Suppressor macrophage (primary cell): ENCODE data around the gene GHDC.
"Not testable (repeated sequence)": the region's sequence is repeated elsewhere in the genome, so short reads cannot be mapped to it uniquely, and the experiment has no call there.

Source experiments
- DNase-seq, 4 experiments: peaks; one replicate each; pipeline ENCODE4 v3.0.0-alpha.2; 2020 to 2022
- total RNA-seq, 17 experiments: gene quantifications; one replicate each; lab custom pipeline; 2026; ENCODE audit warnings: mixed read lengths in 6 of 17, inconsistent platforms in 3 of 17; lab: John Stamatoyannopoulos, UW

The GHDC gene, protein sequence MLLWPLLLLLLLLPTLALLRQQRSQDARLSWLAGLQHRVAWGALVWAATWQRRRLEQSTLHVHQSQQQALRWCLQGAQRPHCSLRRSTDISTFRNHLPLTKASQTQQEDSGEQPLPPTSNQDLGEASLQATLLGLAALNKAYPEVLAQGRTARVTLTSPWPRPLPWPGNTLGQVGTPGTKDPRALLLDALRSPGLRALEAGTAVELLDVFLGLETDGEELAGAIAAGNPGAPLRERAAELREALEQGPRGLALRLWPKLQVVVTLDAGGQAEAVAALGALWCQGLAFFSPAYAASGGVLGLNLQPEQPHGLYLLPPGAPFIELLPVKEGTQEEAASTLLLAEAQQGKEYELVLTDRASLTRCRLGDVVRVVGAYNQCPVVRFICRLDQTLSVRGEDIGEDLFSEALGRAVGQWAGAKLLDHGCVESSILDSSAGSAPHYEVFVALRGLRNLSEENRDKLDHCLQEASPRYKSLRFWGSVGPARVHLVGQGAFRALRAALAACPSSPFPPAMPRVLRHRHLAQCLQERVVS
- 14.9 to 45.9 (median 25.5) reads per million in 17 experiments for total RNA-seq

DNA sequence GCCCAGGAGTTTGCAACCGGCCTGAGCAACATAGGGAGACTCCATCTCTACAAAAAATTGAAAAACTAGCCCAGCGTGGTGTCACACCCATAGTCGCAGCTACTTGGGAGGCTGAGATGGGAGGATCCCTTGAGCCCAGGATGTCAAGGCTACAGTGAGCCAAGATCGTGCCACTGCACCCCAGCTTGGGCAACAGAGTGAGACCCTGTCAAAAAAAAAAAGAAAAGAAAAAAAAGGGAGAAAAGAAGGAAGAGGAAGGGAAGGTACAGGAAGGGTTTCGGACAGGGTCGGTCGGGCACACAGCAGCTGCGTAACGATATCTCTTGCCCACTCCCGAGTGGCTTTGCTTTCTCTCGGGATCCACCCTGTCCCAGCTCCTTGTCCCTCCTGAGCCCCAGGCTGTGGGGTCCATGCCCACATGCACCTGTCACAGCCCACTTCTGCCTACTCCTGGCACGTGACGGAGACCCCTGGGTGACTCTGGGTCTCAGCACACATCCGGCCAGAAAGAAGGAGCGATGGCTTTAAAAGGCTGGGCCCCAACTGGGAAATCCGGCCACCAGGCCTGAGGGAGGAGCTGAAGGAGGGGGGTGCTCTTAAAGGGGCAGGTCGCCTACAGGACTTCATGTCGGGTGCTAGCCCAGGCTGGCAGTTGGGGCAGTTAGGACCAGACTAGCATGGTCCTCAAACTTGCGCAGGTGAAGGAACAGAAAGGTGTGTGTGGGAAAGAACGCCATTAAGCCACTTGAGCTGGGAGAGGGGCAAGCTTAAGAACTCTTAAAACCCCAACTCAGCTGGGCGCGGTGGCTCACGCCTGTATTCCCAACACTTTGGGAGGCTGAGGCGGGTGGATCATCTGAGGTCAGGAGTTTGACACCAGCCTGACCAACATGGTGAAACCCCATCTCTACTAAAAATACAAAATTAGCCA, at the start of gene GHDC:
TSS of gene GHDC (minus strand) at position 526 of the 931 bp plus-strand sequence. CDS start 913 bp downstream, outside the sequence.
- DNase-seq: peak; percentile 85 to 92 (median 88)

DNA sequence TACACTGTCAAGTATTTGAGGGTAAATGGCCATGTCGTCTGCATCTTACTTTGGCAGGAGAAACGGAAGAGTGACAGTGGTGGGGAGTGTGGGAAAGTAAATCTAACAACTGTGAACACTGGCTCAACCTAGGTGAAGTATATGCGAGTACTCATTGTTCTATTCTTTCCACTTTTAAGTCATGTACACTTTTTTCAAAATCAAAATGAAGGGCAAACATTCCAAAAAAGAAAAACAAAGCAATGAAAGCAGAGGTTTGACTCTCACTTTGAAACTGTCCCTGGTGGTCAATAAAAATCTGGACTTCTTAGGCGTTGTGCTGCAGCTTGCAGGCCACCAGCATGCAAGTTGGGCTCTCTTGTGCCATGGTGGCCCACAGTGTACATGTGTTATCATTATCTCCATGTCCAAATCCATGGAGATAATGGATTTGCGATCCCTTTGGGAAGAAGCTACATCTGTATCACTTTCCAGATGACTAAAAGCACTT, 49.2 kb upstream of the GHDC start:
- no peak for DNase-seq

DNA sequence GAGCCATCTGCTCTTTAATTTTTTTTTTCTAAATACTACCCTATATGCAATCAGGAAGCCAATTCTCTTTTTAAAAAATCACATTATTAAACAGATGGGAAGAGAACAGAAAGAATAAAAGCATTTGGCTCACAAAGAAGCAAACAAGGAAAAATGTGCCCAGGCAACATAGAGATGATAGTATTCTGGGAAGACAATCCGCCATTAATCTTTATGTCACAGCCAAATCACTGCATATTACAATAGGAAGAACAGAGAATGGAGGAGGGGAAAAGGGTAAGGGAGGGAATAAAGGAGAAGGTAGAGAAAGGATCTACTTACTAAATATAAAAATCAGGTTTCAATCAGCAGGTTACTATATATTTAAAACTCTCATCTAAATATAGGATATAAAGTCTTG, 47.6 kb upstream of the GHDC start:
- no peak for DNase-seq

DNA sequence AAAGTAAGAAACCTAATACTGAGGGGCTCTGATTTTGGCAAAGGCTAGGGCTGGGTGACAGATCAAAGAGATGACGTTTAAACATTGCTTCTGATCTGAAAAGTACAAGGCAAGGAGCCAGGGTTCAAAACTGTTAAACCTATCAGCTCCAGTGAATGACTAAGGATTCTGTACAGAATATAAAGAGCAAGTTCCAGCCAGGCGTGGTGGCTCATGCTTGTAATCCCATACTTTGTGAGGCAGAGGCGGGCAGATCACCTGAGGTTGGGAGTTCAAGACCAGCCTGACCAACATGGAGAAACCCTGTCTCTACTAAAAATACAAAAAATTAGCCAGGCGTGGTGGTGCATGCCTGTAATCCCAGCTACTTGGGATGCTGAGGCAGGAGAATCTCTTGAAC, 46.6 kb upstream of the GHDC start:
- not testable (repeated sequence) for DNase-seq

DNA sequence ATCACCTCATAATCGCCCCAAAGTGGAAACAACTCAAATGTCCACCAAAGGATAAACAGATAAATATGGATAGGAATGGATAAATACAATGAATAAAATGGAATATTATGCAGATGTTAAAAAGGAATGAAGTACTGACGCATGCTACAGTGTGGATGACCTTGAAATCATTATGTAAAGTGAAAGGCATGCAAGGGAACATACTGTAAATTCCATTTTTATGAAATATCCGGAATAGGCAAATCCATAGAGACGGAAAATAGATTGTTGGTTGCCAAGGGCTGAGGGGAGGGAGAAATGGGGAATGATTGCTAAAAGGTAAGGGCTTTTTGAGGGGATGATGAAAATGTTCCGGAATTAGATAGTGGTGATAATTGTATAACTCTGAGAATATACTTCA, 45.9 kb upstream of the GHDC start:
- no peak for DNase-seq

DNA sequence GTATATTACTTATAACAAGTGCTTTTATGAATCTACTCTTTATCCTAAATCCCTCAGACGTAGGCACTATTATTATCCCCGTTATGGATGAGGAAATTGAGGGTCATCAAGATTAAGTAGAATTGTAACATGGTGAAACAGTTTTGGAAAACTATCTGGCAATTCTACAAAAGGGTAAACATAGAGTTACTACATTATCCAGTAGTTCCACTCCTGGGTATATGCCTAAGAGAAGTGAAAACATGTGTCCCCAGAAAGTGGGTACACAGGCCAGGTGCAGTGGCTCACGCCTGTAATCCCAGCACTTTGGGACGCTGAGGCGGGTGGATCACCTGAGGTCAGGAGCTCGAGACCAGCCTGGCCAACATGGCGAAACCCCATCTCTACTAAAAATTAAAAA, 45.3 kb upstream of the GHDC start:
- DNase-seq: not testable (repeated sequence)

DNA sequence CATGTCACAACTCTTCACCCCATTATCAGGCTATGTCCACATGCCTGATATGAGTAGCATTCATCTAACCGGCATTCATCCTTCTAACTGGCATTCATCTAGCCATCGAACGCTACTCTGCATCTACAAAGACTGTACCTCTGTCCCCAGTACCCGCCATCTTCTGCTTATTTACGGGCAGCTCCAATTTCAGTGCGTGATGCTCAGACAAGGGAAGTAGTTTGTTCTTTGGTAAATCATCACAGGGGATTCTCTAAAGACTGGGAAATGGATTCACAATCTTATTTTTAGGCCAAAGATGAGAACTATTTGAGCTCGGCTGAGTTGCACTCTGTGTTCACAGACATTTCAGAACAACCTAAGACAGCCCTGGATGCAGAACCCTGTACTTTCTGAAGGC, 42.5 kb upstream of the GHDC start:
- DNase-seq: no peak

DNA sequence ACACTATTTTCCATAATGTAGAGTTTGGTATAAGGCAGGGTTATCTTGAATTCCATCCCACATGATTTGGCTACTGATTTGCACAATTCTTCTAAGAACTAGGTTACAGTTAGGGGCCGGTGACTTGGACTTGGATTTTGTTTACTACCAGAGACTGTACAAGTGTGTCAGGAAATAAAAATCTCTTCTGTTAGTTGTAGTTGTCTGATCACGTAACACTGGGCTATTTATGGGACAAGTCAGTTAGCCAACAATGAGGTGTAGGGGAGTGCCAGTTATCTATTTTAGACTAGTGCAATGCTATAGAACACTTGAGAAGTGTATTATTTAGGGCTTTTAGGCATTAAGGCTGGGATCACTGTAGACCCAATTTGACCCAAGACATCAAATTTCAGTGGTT, 39.7 kb upstream of the GHDC start:
- DNase-seq: no peak

DNA sequence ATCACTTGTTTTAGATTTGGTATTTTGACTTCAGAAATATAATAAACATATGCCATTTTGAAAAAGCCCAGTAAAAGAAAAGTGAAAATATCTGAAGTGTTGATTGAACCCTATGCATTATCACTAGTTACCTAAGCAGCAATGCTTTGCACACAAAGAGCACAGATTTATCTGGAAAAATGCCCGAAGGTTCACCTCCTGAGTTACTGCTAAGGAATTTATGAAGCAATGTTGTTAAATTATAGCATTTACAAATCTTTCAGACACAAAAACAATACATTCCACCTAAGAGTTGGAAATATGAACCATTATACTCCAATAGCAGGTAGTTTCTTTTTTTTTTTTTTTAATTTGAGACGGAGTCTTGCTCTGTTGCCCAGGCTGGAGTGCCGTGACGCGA, 38.9 kb upstream of the GHDC start:
- DNase-seq: no peak

DNA sequence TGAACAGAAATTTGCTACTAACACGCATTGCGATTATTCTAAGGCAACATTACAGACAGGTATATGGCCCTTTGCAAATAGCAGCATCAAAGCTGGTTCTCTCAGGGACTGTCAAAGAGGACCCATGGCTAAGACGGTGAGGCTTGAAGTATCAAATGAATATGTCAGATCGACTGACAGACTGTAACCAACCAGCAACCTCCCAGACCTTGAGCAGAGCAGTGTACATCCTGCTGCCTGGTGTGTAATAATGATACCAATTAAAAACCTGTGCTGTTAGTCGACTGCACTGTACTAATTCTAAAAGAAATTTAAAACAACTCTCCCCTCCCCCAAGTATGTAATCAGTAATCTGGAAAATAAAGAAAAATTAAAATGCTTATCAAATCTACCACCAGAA, 35.9 kb upstream of the GHDC start:
- no peak for DNase-seq

DNA sequence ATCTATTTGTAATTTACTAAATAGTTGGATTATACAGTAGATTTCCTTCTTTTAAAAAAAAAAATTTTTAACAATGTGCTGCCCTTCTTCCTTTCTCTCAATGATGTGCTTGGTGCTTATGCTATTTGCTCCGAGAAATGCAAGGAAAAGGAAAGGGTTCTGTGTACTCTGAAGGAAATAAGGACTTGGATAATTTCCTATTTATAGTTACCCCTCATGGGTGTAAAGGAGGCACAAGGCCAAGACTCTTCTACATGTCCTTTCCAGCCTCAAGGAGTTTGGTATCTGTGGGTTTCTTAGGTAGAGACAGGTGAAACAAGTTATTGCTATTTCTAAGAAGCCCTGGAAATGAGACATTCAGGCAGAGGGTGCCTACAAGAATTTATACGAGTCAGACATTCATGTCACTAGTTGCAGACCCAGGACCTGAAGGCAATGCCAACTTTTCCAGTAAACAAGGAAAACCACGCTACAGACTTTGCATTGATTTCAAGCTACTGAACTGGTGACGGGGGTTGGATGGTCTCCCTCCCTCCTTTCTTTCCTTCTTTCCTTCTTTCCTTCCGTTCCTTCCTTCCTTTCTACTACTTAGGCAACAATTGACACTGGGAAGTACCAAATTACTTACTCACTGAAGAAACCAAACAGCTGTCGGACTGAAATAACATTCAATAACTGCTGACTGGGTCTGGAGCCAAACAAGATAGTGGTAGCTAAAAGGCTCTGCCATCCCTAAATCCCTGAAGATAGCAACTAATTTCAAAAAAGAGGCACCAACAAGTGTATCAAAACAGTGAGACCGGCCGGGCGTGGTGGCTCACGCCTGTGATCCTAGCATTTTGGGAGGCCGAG, 33.8 kb upstream of the GHDC start:
- no peak for DNase-seq

DNA sequence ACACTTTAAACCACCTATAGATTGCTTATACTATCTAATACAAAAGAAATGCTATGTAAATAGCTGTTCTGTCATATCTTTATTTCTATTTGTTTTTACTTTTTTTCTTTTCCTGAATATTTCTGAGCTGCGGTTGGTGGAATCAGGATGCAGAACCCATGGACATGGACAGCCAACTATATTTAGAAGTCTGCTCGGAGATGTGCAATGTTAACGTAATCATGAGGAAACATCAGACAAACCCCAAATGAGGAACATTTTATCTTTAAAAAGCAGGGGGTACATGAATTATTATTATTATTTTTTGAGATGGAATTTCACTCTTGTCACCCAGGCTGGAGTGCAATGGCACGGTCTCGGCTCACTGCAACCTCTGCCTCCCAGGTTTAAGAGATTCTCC, 31.4 kb upstream of the GHDC start:
- DNase-seq: peak; percentile 23 to 53 (median 35)

DNA sequence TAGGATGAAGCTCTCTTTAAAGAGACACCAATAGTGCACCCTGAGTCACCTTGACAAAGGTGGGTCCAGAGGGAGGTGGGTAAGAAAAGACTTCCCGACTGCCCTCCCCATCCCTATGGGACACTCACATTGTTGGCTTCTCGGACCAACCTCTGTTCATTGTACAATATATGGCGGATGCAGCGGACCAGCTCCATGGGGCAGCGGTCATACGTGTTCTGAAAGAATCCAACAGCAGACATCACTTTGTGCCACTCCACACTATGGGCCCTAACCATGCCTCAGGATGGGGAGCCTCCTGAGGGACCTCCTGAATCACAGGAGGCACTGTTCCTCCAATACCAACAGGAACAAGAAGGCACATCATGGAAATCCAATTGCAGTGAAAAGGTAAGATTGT, 30.4 kb upstream of the GHDC start:
- DNase-seq: no peak

DNA sequence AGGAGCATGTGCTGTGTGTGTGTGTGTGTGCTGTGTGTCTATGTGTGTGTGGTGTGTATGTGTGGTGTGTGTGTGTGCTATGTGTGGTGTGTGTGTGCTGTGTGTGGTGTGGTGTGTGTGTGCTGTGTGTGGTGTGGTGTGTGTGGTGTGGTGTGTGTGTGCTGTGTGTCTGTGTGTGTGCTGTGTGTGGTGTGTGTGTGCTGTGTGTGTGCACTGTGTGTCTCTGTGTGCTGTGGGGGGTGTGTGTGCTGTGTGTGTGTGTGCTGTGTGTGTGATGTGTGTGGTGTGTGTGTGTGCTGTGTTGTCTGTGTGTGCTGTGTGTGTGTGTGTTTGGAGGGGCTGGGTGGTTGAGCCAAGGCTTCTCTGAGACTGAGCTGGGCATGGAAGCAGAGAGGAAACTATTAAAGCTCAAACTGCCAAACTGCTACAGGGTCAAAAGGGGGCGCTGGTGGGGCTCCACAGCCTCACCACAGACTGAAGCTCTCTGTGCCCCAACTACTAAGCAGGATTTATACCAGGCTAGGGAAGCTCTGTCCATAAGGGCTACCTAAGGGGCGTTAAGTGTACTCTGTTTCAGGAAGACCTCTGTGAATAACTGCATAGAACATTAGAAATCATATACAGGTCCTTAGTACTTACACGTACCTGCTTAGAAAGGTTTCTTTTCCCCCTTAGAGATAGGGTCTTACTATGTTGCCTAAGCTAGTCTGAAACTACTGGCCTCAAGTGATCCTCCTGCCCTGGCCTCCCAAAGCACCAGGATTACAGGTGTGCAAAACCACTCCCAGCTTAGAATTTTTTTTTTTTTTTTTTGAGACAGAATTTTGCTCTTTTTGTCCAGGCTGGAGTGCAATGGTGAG, 27.8 kb upstream of the GHDC start:
- peak; percentile 70 to 83 (median 76) for DNase-seq

DNA sequence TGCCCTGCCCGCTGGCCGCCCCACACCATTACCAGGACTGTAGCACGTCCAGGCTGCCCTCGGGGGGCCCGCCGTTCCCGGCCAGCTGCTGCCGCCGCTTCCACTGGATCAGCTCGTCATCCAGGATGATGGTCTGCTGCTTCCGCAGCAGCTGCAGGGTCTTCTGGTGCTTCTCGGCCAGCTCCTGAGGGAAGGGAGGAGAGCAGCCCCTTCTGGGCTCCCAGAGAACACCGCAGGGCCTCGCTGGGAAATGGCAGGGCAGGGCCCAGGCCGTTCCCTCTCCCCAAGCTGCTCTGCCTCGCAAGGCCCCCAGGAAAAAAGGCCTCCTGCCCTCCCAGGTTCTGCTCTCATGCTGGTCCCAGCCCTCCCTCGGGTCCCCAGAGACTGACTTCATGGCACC, 25.0 kb upstream of the GHDC start:
- not testable (repeated sequence) for DNase-seq

DNA sequence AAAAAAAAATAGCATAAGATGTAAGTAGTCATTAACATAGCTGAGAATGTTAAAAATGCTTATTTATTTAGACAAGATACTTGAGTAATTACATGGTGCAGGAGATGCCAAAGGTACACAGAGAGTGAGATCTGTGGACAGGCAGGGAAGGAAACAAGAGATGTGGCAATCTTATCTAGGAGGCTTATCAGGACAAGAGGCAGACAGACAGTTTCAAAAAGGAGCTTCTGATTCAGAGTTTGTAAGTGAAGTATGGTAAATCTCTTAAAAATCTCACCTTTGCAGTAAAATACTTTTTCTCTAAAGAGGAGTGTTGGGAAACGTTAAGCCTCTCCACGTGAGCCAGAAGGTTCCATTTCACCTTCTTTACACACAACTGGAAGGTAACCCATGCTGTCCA, 19.9 kb upstream of the GHDC start:
- no peak for DNase-seq

DNA sequence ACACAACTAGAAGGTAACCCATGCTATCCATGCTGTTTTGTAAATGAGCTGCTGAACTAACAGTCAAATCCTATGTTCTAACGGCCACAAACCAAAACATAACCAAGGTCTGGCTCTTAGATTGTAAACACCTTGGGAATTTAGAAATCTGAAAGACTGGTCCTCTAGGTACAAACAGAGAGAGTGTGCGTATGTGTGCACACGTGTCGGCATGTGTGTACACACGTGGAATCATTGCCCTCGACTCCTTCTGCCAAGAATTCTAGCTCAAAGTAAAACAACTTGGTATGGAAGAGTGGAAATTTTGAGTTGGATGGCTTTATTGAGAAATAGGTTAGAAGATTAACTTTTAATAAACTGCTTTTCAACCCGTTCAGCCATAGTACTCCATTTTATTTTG, 18.1 kb upstream of the GHDC start:
- no peak for DNase-seq

DNA sequence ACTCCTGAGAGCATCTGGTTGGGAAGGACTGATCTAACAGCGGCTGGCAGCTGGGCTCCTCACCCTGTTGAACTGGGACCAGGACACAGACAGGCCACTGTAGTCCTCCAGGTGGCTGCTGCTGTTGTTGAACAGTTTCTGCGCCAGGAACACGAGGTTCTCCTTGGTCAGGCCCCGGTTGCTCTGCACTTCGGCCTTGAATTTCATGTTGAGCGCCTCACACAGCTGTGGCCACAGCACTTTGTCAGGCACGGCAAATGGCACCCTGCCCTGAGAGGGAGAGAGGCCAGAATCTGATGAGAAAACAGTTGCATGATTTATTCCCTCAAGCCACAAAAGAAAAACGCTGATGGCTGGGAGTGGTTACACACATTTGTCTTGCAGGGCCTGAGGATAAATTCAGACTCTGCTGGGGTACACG, 17.6 kb upstream of the GHDC start:
- not testable (repeated sequence) for DNase-seq

DNA sequence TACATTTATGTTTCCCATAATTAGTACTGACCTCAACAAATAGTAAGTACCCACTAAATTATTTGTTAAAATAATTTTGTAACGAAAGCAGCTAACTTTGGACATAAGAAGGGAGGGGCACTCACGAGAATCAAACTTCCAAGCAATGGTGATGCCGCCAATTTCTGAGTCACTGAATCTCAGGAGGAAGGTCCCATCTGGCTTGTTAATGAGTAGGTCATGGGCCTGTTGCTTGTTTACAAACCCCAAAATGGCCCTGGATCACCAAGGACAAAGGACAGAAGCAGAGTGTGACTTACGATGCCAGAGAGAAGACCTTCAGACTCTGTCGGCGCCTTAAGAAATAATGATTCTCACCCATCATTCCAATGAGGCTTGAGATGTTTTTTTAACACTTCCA, 15.8 kb upstream of the GHDC start:
- DNase-seq: no peak

DNA sequence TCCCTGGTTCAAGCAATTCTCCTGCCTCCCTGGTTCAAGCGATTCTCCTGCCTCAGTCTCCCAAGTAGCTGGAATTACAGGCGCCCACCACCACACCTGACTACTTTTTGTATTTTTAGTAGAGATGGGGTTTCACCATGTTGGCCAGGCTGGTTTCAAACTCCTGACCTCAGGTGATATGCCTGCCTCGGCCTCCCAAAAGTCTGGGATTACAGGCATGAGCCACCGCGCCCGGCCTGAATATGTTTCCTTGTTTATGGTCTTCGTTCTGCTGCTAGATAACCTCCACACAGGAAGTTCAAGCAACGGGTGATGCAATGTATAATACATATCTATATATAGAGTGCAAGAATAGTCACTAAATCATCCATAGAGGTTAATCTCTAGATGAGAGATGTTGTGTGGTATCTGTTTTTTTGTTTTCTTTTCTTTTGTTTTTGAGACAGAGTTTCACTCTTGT, 11.9 kb upstream of the GHDC start:
- peak; percentile 40 to 76 (median 68) for DNase-seq

DNA sequence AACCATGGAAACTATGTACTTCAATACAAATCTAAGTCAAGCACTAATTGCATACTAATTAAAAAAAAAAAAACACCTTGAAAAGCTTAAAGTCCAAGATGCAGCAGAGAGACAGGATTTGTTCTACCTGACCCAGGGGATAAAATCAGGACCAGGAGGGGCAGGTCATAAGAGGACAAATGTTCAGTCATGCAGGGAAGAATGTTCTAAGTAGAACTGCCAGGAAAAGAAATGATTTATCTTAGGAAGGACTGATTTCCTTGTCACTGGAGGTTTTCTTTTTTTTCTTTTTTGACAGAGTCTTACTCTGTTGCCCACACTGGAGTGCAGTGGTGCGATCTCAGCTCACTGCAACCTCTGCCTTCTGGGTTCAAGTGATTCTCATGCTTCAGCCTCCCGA, 9.1 kb upstream of the GHDC start:
- DNase-seq: no peak
